Effector CD8-positive, alpha-beta T cell (primary cell): Measurements from ENCODE around the gene PNMA8A.

Source experiments
- DNase-seq: peaks from one replicate; lab custom pipeline; 2025; lab: John Stamatoyannopoulos, UW

The PNMA8A gene

GRCh38 chr19:46492841-46493235 is 21.5 kb upstream of the PNMA8A start:
- DNase-seq: no peak

GRCh38 chr19:46491975-46492682 is 20.8 kb upstream of the PNMA8A start:
- DNase-seq: no peak

- no peak for DNase-seq
Measured at GRCh38 chr19:46490774-46491173, 19.4 kb upstream of the PNMA8A start.

GRCh38 chr19:46489445-46490272 is 18.3 kb upstream of the PNMA8A start:
- no peak for DNase-seq

GRCh38 chr19:46488551-46488950 is 17.2 kb upstream of the PNMA8A start:
- DNase-seq: no peak

GRCh38 chr19:46487802-46488445 is 16.6 kb upstream of the PNMA8A start:
- DNase-seq: peak; percentile 64

GRCh38 chr19:46487178-46487801 is 15.9 kb upstream of the PNMA8A start:
- DNase-seq: no peak

GRCh38 chr19:46486358-46486757 is 15.0 kb upstream of the PNMA8A start:
- no peak for DNase-seq

- no peak for DNase-seq
Measured at GRCh38 chr19:46484656-46485055, 13.3 kb upstream of the PNMA8A start.

- no peak for DNase-seq
Measured at GRCh38 chr19:46482631-46483030, 11.3 kb upstream of the PNMA8A start.

GRCh38 chr19:46481947-46482346 is 10.6 kb upstream of the PNMA8A start:
- DNase-seq: no peak

- DNase-seq: no peak
Measured at GRCh38 chr19:46481223-46481848, 10.0 kb upstream of the PNMA8A start.

- no peak for DNase-seq
Measured at GRCh38 chr19:46480415-46480814, 9.1 kb upstream of the PNMA8A start.

GRCh38 chr19:46478356-46478986 is 7.1 kb upstream of the PNMA8A start:
- DNase-seq: no peak

GRCh38 chr19:46475986-46476385 is 4.6 kb upstream of the PNMA8A start:
- no peak for DNase-seq

GRCh38 chr19:46474211-46474610 is 2.8 kb upstream of the PNMA8A start:
- no peak for DNase-seq

- no peak for DNase-seq
Measured at GRCh38 chr19:46472592-46472991, 1.2 kb upstream of the PNMA8A start.

- no peak for DNase-seq
Measured at GRCh38 chr19:46471811-46472543, 614 bp upstream of the PNMA8A start.

GRCh38 chr19:46470376-46470775 is 987 bp downstream of the PNMA8A start:
- no peak for DNase-seq

GRCh38 chr19:46469541-46470185 is 1.7 kb downstream of the PNMA8A start:
- no peak for DNase-seq
